Ishikawa (cell line): Measurements from ENCODE around the gene RABGEF1.

Source experiments
- EGR1 ChIP-seq: IDR thresholded peaks from 2 replicates; pipeline ENCODE4 v1.6.1; 2012
- EP300 ChIP-seq: IDR thresholded peaks from 2 replicates; pipeline ENCODE4 v1.6.1; 2012; ENCODE audit warnings: borderline replicate concordance
- REST ChIP-seq: IDR thresholded peaks from 2 replicates; pipeline ENCODE4 v1.6.1; 2012; ENCODE audit warnings: low read depth, mild to moderate bottlenecking
- USF1 ChIP-seq: IDR thresholded peaks from 2 replicates; pipeline ENCODE4 v1.6.1; 2012

GRCh38 chr7:66790196-66790595 lies 49.7 kb downstream of the RABGEF1 start:
- TF ChIP-seq REST, result no peak
- TF ChIP-seq EP300, result no peak
- TF ChIP-seq USF1, result no peak
- no peak for TF ChIP-seq EGR1
